Measurements from ENCODE around the gene PBX3.
A peak's percentile ranks its signal among the peaks of the same experiment; 100 is the strongest.

PBX3 gene

GRCh38 chr9:125831616-125832015, 84.4 kb downstream of the PBX3 start:
- intact Hi-C loops (cut with DNase I; ENCODE audit: low total_unique reads) = no loop called here
- Histone ChIP-seq H3K36me3 (no peaks in the 10 kb centered on the region), H3K27me3 (no peaks in the 10 kb centered on the region), H3K27ac (no peak overlapping the region), H3K4me1 (no peaks in the 10 kb centered on the region), H3K9me3 (no peaks in the 10 kb centered on the region), H3K4me3 (no peak overlapping the region)
- no peak for TF ChIP-seq CTCF (IDR thresholded peaks at IDR 0.05)
- DNase-seq = no peak

- H3K36me3 ChIP-seq = no peaks in the 10 kb centered on the region
- H3K4me1 ChIP-seq = no peaks in the 10 kb centered on the region
- DNase-seq = no peak
- TF ChIP-seq CTCF (IDR thresholded peaks at IDR 0.05) = no peak
- intact Hi-C loops (cut with DNase I; ENCODE audit: low total_unique reads) = no loop called here
- no peak overlapping the region for H3K4me3 ChIP-seq
- no peak overlapping the region for H3K27ac ChIP-seq
- no peaks in the 10 kb centered on the region for H3K27me3 ChIP-seq
- no peaks in the 10 kb centered on the region for H3K9me3 ChIP-seq
These were observed 88.5 kb downstream of the PBX3 start for GRCh38 chr9:125835655-125836054.

GRCh38 chr9:125839317-125839716, 92.1 kb downstream of the PBX3 start:
- peaks cover 0 to 25% (median 4%) of the 10 kb centered on the region in 4 donors for H3K4me1 ChIP-seq
- TF ChIP-seq CTCF (IDR thresholded peaks at IDR 0.05) = no peak
- H3K9me3 ChIP-seq = no peaks in the 10 kb centered on the region
- H3K36me3 ChIP-seq = no peaks in the 10 kb centered on the region
- intact Hi-C loops (cut with DNase I; ENCODE audit: low total_unique reads) = no loop called here
- no peak overlapping the region for H3K27ac ChIP-seq
- no peak overlapping the region for H3K4me3 ChIP-seq
- DNase-seq = no peak
- H3K27me3 ChIP-seq = no peaks in the 10 kb centered on the region

GRCh38 chr9:125841444-125841843, 94.3 kb downstream of the PBX3 start:
- Histone ChIP-seq H3K4me3 (no peak overlapping the region), H3K27me3 (no peaks in the 10 kb centered on the region), H3K27ac (no peak overlapping the region), H3K36me3 (no peaks in the 10 kb centered on the region), H3K9me3 (no peaks in the 10 kb centered on the region), H3K4me1 (peaks cover 0 to 25% (median 4%) of the 10 kb centered on the region in 4 donors)
- no peak for TF ChIP-seq CTCF (IDR thresholded peaks at IDR 0.05)
- DNase-seq = no peak
- intact Hi-C loops (cut with DNase I; ENCODE audit: low total_unique reads) = no loop called here

GRCh38 chr9:125842242-125842641, 95.1 kb downstream of the PBX3 start:
- TF ChIP-seq CTCF (IDR thresholded peaks at IDR 0.05) = no peak
- Histone ChIP-seq H3K27ac (peak overlapping the region in 1 of 2 donors; percentile 20), H3K4me3 (no peak overlapping the region)

GRCh38 chr9:125843646-125844045, 96.5 kb downstream of the PBX3 start:
- H3K27ac ChIP-seq = peak overlapping the region; percentile 7 to 29
- no peaks in the 10 kb centered on the region for H3K36me3 ChIP-seq
- peak overlapping the region in 1 of 2 donors; percentile 10 for H3K4me3 ChIP-seq
- intact Hi-C loops (cut with DNase I; ENCODE audit: low total_unique reads) = no loop called here
- peaks cover 0 to 25% (median 4%) of the 10 kb centered on the region in 4 donors for H3K4me1 ChIP-seq
- H3K27me3 ChIP-seq = no peaks in the 10 kb centered on the region
- DNase-seq = no peak
- no peak for TF ChIP-seq CTCF (IDR thresholded peaks at IDR 0.05)
- H3K9me3 ChIP-seq = no peaks in the 10 kb centered on the region

More at GRCh38 chr9:125842242-125842641, 95.1 kb downstream of the PBX3 start:
- no peaks in the 10 kb centered on the region for H3K27me3 ChIP-seq
- intact Hi-C loops (cut with DNase I; ENCODE audit: low total_unique reads) = no loop called here
- no peak for DNase-seq
- no peaks in the 10 kb centered on the region for H3K36me3 ChIP-seq
- no peaks in the 10 kb centered on the region for H3K9me3 ChIP-seq
- H3K4me1 ChIP-seq = peaks cover 0 to 25% (median 4%) of the 10 kb centered on the region in 4 donors
